CD14-positive monocyte (primary cell): ENCODE measurements around the gene RASSF4. TPM values are rescaled to one million over a fixed set of nuclear protein-coding genes. Genes with fewer than 3 reads are reported as not detected.
A peak's percentile ranks its signal among the peaks of the same experiment; 100 is the strongest.
"Not testable (repeated sequence)": the region's sequence is repeated elsewhere in the genome, so short reads cannot be mapped to it uniquely, and the experiment has no call there.

Source experiments
- DNase-seq, 3 donors: peaks; one replicate each; pipeline ENCODE4 v3.0.0-alpha.2; 2011 to 2022
- H2AFZ ChIP-seq: 2 replicates; pipeline ENCODE4 v1.6.0; 2012; ENCODE audit warnings: mild to moderate bottlenecking, low read depth, low read length, inconsistent platforms; ENCODE audit not compliant: insufficient read depth, poor library complexity, severe bottlenecking
- H3K27ac ChIP-seq, 2 donors: 1 replicate in 1 of 2; 2 replicates in 1 of 2; pipeline ENCODE4 v1.5.1; 2012 to 2013; ENCODE audit warnings: low read length in 2 of 2, control low read depth in 1 of 2, inconsistent platforms in 1 of 2, low read depth in 1 of 2, mild to moderate bottlenecking in 1 of 2
- H3K27me3 ChIP-seq, 2 donors: one replicate each; pipeline versions ENCODE4 v1.6.0 to v1.6.1; 2011 to 2013; ENCODE audit warnings: low read length in 2 of 2; ENCODE audit not compliant: control insufficient read depth in 2 of 2, insufficient read depth in 2 of 2
- H3K36me3 ChIP-seq, 2 donors: replicated peaks in 1 of 2; 1 replicate in 1 of 2; 2 replicates in 1 of 2; pipeline versions ENCODE4 v1.5.1 to v1.6.1; 2012 to 2013; ENCODE audit warnings: low read length in 2 of 2, control low read depth in 1 of 2, inconsistent platforms in 1 of 2, mild to moderate bottlenecking in 1 of 2; ENCODE audit not compliant: insufficient read depth in 2 of 2, control insufficient read depth in 1 of 2
- H3K4me1 ChIP-seq, 2 donors: 1 replicate in 1 of 2; 2 replicates in 1 of 2; pipeline versions ENCODE4 v1.5.1 to v1.6.1; 2012 to 2013; ENCODE audit warnings: low read length in 2 of 2, control low read depth in 1 of 2, inconsistent platforms in 1 of 2, mild to moderate bottlenecking in 1 of 2, moderate library complexity in 1 of 2; ENCODE audit not compliant: insufficient read depth in 2 of 2, control insufficient read depth in 1 of 2
- H3K4me2 ChIP-seq: replicated peaks from 2 replicates; pipeline ENCODE3; 2012; ENCODE audit warnings: low read length, moderate library complexity, mild to moderate bottlenecking; ENCODE audit not compliant: poor library complexity, severe bottlenecking; ENCODE audit errors: extremely low read depth
- H3K4me3 ChIP-seq, 3 experiments: fragments of 200-600 bp in 1 of 3; sonication (generic) in 1 of 3; replicated peaks in 1 of 3; 1 replicate in 2 of 3; 2 replicates in 1 of 3; pipeline ENCODE4 v1.5.1; 2011 to 2013; ENCODE audit warnings: low read length in 3 of 3, mild to moderate bottlenecking in 3 of 3, control low read depth in 2 of 3, low read depth in 2 of 3, inconsistent platforms in 1 of 3, moderate library complexity in 1 of 3
- H3K79me2 ChIP-seq: 2 replicates; pipeline ENCODE4 v1.6.0; 2012; ENCODE audit warnings: mild to moderate bottlenecking, control low read depth, inconsistent platforms, low read length, moderate library complexity; ENCODE audit not compliant: insufficient read depth
- H3K9ac ChIP-seq: 2 replicates; pipeline ENCODE4 v1.6.0; 2017; ENCODE audit warnings: low read length, mild to moderate bottlenecking; ENCODE audit not compliant: insufficient read depth, poor library complexity, severe bottlenecking
- H3K9me3 ChIP-seq, 2 donors: replicated peaks in 1 of 2; 1 replicate in 1 of 2; 2 replicates in 1 of 2; pipeline versions ENCODE4 v1.5.1 to v1.6.1; 2012 to 2013; ENCODE audit warnings: low read length in 2 of 2, control low read depth in 1 of 2; ENCODE audit not compliant: control insufficient read depth in 1 of 2, insufficient read depth in 1 of 2
- H4K20me1 ChIP-seq: 2 replicates; pipeline ENCODE4 v1.6.0; 2012; ENCODE audit warnings: mild to moderate bottlenecking, low read length, control low read depth, moderate library complexity; ENCODE audit not compliant: insufficient read depth
- H3K27ac Mint-ChIP-seq, 7 donors: one replicate each; pipeline ENCODE4 v1.8.0; 2020; ENCODE audit warnings: mild to moderate bottlenecking in 7 of 7, mixed read lengths in 7 of 7, moderate library complexity in 6 of 7, inconsistent platforms in 2 of 7
- H3K27me3 Mint-ChIP-seq, 3 donors: one replicate each; pipeline ENCODE4 v1.8.0; 2021 to 2022; ENCODE audit warnings: low read depth in 3 of 3, mild to moderate bottlenecking in 3 of 3, mixed read lengths in 3 of 3, moderate library complexity in 3 of 3, inconsistent platforms in 1 of 3
- H3K36me3 Mint-ChIP-seq, 2 donors: one replicate each; pipeline ENCODE4 v1.8.0; 2020; ENCODE audit warnings: mixed read lengths in 2 of 2, inconsistent platforms in 1 of 2, mild to moderate bottlenecking in 1 of 2
- H3K4me1 Mint-ChIP-seq: one replicate; pipeline ENCODE4 v1.8.0; 2020; ENCODE audit warnings: mild to moderate bottlenecking, mixed read lengths
- H3K4me3 Mint-ChIP-seq, 2 donors: one replicate each; pipeline ENCODE4 v1.8.0; 2020; ENCODE audit warnings: mild to moderate bottlenecking in 2 of 2, mixed read lengths in 2 of 2, moderate library complexity in 1 of 2
- H3K9me3 Mint-ChIP-seq, 7 donors: one replicate each; pipeline ENCODE4 v1.8.0; 2020 to 2022; ENCODE audit warnings: mixed read lengths in 7 of 7, mild to moderate bottlenecking in 6 of 7, moderate library complexity in 6 of 7, inconsistent platforms in 2 of 7
- CTCF ChIP-seq: fragments of 200-600 bp; IDR thresholded peaks from one replicate; pipeline ENCODE4 v1.8.0; 2022; ENCODE audit warnings: antibody characterized with exemption, mild to moderate bottlenecking
- WGBS: methylation state at CpG from one replicate; pipeline ENCODE4 v1.1.5; 2013; ENCODE audit warnings: missing lambda C conversion rate; ENCODE audit not compliant: insufficient coverage; 5-methylcytosine and 5-hydroxymethylcytosine counted together
- intact Hi-C, 2 donors: fragments of 100-400 bp; cut with micrococcal nuclease; formaldehyde crosslinking; loops; one replicate each; pipeline versions ENCODE4 v1.15.0 to v1.15.1; 2023
- polyA plus RNA-seq, 3 donors: library from polyadenylated mRNA; depleted of rRNA in 1 of 3; unstranded in 2 of 3; stranded (reverse) in 1 of 3; fragments of 300-500 nt in 2 of 3; fragments of >200 nt in 1 of 3; fragmentation: Illumina TruSeq in 2 of 3; gene quantifications; 1 replicate in 2 of 3; 2 replicates in 1 of 3; pipeline ENCODE4 v1.2.3, GENCODE V29; 2012 to 2021

The RASSF4 gene
- polyA plus RNA-seq, 3 donors = 117 to 290 (median 120) TPM

GRCh38 chr10:45006276-45007030 lies 46.9 kb downstream of the RASSF4 start:
- no CpG with 5 or more reads among the region's 3 CpGs for WGBS
- H3K9me3 Mint-ChIP-seq = peaks cover 0 to 5% (median 2%) of the 10 kb centered on the region in 7 donors
- Histone ChIP-seq H3K36me3 (peaks cover 3 to 24% of the 10 kb centered on the region in 2 donors), H3K4me2 (no peak overlapping the region), H4K20me1 (no peaks in the 10 kb centered on the region), H2AFZ (no peak overlapping the region), H3K4me1 (peaks cover 16 to 19% of the 10 kb centered on the region in 2 donors), H3K9ac (no peak overlapping the region), H3K27me3 (no peaks in the 10 kb centered on the region), H3K79me2 (peaks cover 35% of the 10 kb centered on the region), H3K9me3 (no peaks in the 10 kb centered on the region), H3K27ac (no peak overlapping the region), H3K4me3 (no peak overlapping the region)
- H3K36me3 Mint-ChIP-seq = peaks cover 19 to 21% of the 10 kb centered on the region in 2 donors
- intact Hi-C loops = no loop called here
- no peak overlapping the region for H3K4me3 Mint-ChIP-seq
- no peak for DNase-seq
- H3K4me1 Mint-ChIP-seq = peaks cover 28% of the 10 kb centered on the region
- H3K27ac Mint-ChIP-seq = peak overlapping the region in 1 of 7 donors; percentile 49
- H3K27me3 Mint-ChIP-seq = no peaks in the 10 kb centered on the region
- TF ChIP-seq CTCF = no peak

DNA sequence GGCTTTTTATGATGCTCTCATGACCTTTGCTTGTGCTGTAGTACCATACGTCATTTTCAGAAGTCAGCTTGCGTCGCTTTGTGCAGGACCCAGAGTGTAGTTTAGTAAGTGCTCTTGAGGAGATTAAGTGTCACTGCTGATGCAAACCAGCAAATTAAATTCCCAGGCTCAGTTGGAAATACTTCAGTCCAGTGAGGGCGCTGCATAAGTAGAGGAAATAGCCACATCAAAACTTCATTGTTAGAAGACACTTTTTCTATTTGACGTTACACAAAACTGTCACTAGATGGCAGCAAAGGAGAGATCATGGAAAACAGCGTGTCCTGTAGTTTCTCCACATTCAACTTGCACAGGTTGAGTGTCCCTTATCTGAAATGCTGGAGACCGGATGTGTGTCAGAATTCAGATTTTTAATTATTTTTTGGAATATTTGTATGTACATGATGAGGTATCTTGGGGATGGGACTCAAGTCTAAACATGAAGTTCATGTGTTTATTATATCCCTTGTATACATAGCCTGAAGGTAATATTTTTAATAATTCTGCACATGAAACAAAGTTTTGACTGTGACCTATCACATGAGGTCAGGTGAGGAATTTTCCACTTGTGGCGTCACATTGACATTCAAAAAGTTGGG lies 49.0 kb downstream of the RASSF4 start:
- peaks cover 12 to 15% of the 10 kb centered on the region in 2 donors for H3K36me3 Mint-ChIP-seq
- H3K4me3 Mint-ChIP-seq = no peak overlapping the region
- no peaks in the 10 kb centered on the region for H3K27me3 ChIP-seq
- H3K36me3 ChIP-seq = peaks cover 3 to 18% of the 10 kb centered on the region in 2 donors
- TF ChIP-seq CTCF = peak; percentile 81
- H4K20me1 ChIP-seq = no peaks in the 10 kb centered on the region
- H3K9me3 ChIP-seq = no peaks in the 10 kb centered on the region
- H3K27ac Mint-ChIP-seq = no peak overlapping the region
- H3K4me2 ChIP-seq = no peak overlapping the region
- H3K4me1 Mint-ChIP-seq = peaks cover 15% of the 10 kb centered on the region
- H3K27ac ChIP-seq = no peak overlapping the region
- H3K9ac ChIP-seq = no peak overlapping the region
- 10% methylated on average over 2 of the region's 8 CpGs for WGBS
- intact Hi-C loops = no loop called here
- peaks cover 8 to 9% of the 10 kb centered on the region in 2 donors for H3K4me1 ChIP-seq
- H3K79me2 ChIP-seq = peaks cover 13% of the 10 kb centered on the region
- H3K4me3 ChIP-seq = no peak overlapping the region
- H3K9me3 Mint-ChIP-seq = peaks cover 0 to 6% (median 1%) of the 10 kb centered on the region in 7 donors
- no peaks in the 10 kb centered on the region for H3K27me3 Mint-ChIP-seq
- no peak overlapping the region for H2AFZ ChIP-seq
- DNase-seq = peak; percentile 54 to 71 (median 62)

DNA sequence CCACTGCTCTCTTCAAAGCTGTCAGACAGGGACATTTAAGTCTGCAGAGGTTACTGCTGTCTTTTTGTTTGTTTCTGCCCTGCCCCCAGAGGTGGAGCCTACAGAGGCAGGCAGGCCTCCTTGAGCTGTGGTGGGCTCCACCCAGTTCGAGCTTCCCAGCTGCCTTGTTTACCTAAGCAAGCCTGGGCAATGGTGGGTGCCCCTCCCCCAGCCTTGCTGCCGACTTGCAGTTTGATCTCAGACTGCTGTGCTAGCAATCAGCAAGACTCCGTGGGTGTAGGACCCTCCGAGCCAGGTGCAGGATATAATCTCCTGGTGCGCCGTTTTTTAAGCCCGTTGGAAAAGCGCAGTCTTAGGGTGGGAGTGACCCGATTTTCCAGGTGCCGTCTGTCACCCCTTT lies 55.0 kb downstream of the RASSF4 start:
- not testable (repeated sequence) for H3K9me3 ChIP-seq, H3K36me3 Mint-ChIP-seq, H3K79me2 ChIP-seq, H3K27ac Mint-ChIP-seq, H3K4me1 ChIP-seq, H2AFZ ChIP-seq, H4K20me1 ChIP-seq, H3K4me3 ChIP-seq, DNase-seq, H3K36me3 ChIP-seq, H3K4me1 Mint-ChIP-seq, H3K4me2 ChIP-seq, H3K27me3 Mint-ChIP-seq, H3K9ac ChIP-seq, H3K4me3 Mint-ChIP-seq, H3K27ac ChIP-seq, H3K27me3 ChIP-seq
- intact Hi-C loops = loop anchor here in 1 of 2 donors (10.0 kb wide), 1 partner anchor 60 kb away; no protein-coding TSS in a partner anchor
- 94% methylated on average over 2 of the region's 10 CpGs for WGBS
- H3K9me3 Mint-ChIP-seq = peaks cover 0 to 12% (median 5%) of the 10 kb centered on the region in 7 donors
